K562 (cell line): ENCODE results near the gene GRM2. TPM values are rescaled to one million over a fixed set of nuclear protein-coding genes. Genes with fewer than 3 reads are reported as not detected.
"Not testable (repeated sequence)": the region's sequence is repeated elsewhere in the genome, so short reads cannot be mapped to it uniquely, and the experiment has no call there.

Experiments used
- ATAC-seq: fragments of 200-7000 bp; cut with Tn5 transposase; 3 replicates; pipeline ENCODE4 v1.9.1; 2020; ENCODE audit warnings: moderate library complexity
- BruUV-seq: library from RNA; stranded (reverse); fragments of 400-500 nt; replicated peaks from 2 replicates; lab custom pipeline; 2021; lab: Mats Ljungman, UMichigan
- CTCF ChIA-PET: fragments of 300-600 bp; formaldehyde crosslinking; extraction: SDS; loops from one replicate; lab custom pipeline; 2021; ENCODE audit warnings: low intra/inter-chr PET ratio; lab: Yijun Ruan, JAX
- POLR2A ChIA-PET: fragments of 300-600, 350-650 bp; sonication (Branson Sonifier 250); formaldehyde crosslinking; extraction: SDS; loops from one replicate; lab custom pipeline; 2021; ENCODE audit warnings: antibody characterized with exemption, inconsistent platforms; lab: Yijun Ruan, JAX
- DNase-seq, 4 experiments: peaks; one replicate each; pipeline versions ENCODE4 v3.0.0 to v3.0.0-alpha.2; 2011 to 2018; ENCODE audit warnings: low spot score in 3 of 4, mixed read lengths in 3 of 4; ENCODE audit errors: extremely low read depth in 1 of 4
- FAIRE-seq: peaks from 2 replicates; lab custom pipeline; 2011; peaks lifted over from hg19 to GRCh38; lab: Jason Lieb, UNC
- H2AFZ ChIP-seq: 2 replicates; pipeline ENCODE4 v1.6.0; 2011; ENCODE audit warnings: low read depth, low read length, control low read depth, inconsistent platforms
- H3K27ac ChIP-seq: fragments of 200-600 bp; 3 replicates; pipeline ENCODE4 v1.8.0; 2011; ENCODE audit warnings: low read depth, mild to moderate bottlenecking, control low read depth, inconsistent platforms, low read length, moderate library complexity, mixed read lengths; ENCODE audit errors: extremely low read depth
- H3K27me3 ChIP-seq, 2 experiments: fragments of 300-600 bp in 1 of 2; 2 replicates in 1 of 2; 3 replicates in 1 of 2; pipeline versions ENCODE4 v1.6.0 to v1.8.0; 2011; ENCODE audit warnings: inconsistent platforms in 2 of 2, low read length in 2 of 2, mild to moderate bottlenecking in 1 of 2, mixed read lengths in 1 of 2, moderate library complexity in 1 of 2; ENCODE audit not compliant: control insufficient read depth in 2 of 2, insufficient read depth in 2 of 2
- H3K36me3 ChIP-seq: fragments of 300-600 bp; 3 replicates; pipeline ENCODE4 v1.8.0; 2011; ENCODE audit warnings: mild to moderate bottlenecking, low read length, inconsistent platforms; ENCODE audit not compliant: control insufficient read depth, insufficient read depth
- H3K4me1 ChIP-seq, 2 experiments: fragments of 200-600 bp in 1 of 2; replicated peaks in 1 of 2; 2 replicates in 1 of 2; 3 replicates in 1 of 2; pipeline versions ENCODE4 v1.5.1 to v1.8.0; 2011; ENCODE audit warnings: inconsistent platforms in 2 of 2, low read length in 2 of 2, mild to moderate bottlenecking in 1 of 2, mixed read lengths in 1 of 2, moderate library complexity in 1 of 2; ENCODE audit not compliant: control insufficient read depth in 2 of 2, insufficient read depth in 2 of 2
- H3K4me2 ChIP-seq: 2 replicates; pipeline ENCODE4 v1.6.1; 2011; ENCODE audit warnings: low read length, control low read depth, inconsistent platforms, mixed read lengths; ENCODE audit not compliant: insufficient read depth
- H3K4me3 ChIP-seq: fragments of 200-600 bp; sonication (generic), shearing (Covaris generic); 2 replicates; pipeline ENCODE4 v1.5.1; 2016; ENCODE audit warnings: control low read depth, inconsistent platforms
- H3K79me2 ChIP-seq: fragments of 200-600 bp; 3 replicates; pipeline ENCODE4 v1.8.0; 2011; ENCODE audit warnings: low read length, inconsistent platforms; ENCODE audit not compliant: control insufficient read depth, insufficient read depth
- H3K9ac ChIP-seq, 2 experiments: 2 replicates each; pipeline versions ENCODE4 v1.6.0 to v1.6.1; 2011; ENCODE audit warnings: low read depth in 2 of 2, low read length in 2 of 2, control low read depth in 1 of 2, inconsistent platforms in 1 of 2, mild to moderate bottlenecking in 1 of 2, mixed read lengths in 1 of 2; ENCODE audit not compliant: insufficient read depth in 1 of 2
- H3K9me1 ChIP-seq: one replicate; pipeline ENCODE4 v1.6.0; 2011; ENCODE audit warnings: inconsistent platforms, mild to moderate bottlenecking, low read length, moderate library complexity; ENCODE audit not compliant: control insufficient read depth, insufficient read depth
- H3K9me3 ChIP-seq: replicated peaks from 2 replicates; pipeline ENCODE4 v1.5.1; 2011; ENCODE audit warnings: low read depth, low read length, inconsistent platforms; ENCODE audit not compliant: control insufficient read depth, insufficient read depth
- H4K20me1 ChIP-seq: replicated peaks from 2 replicates; pipeline ENCODE4 v1.6.1; 2011; ENCODE audit warnings: low read length, inconsistent platforms, mixed read lengths; ENCODE audit not compliant: control insufficient read depth, insufficient read depth
- ASH1L ChIP-seq: fragments of 450-650 bp; IDR thresholded peaks from 2 replicates; pipeline ENCODE4 v1.6.1; 2018; ENCODE audit warnings: borderline replicate concordance, mild to moderate bottlenecking, low read depth; ENCODE audit not compliant: partially characterized antibody
- ATF3 ChIP-seq, 2 experiments: fragments of 450-650 bp in 1 of 2; sonication (generic) in 1 of 2; formaldehyde crosslinking in 1 of 2; IDR thresholded peaks in 1 of 2; conservative IDR thresholded peaks in 1 of 2; 2 replicates each; pipeline versions ENCODE4 v1.6.1 to v1.8.1; 2016 to 2023; ENCODE audit warnings: mild to moderate bottlenecking in 2 of 2, moderate library complexity in 2 of 2, inconsistent platforms in 1 of 2, missing genetic modification reagents in 1 of 2
- ATF4 ChIP-seq: fragments of 450-650 bp; formaldehyde crosslinking; IDR thresholded peaks from 2 replicates; pipeline ENCODE4 v1.4.0; 2022; ENCODE audit warnings: mild to moderate bottlenecking, moderate library complexity
- ATF7 ChIP-seq: fragments of 450-650 bp; IDR thresholded peaks from 2 replicates; pipeline ENCODE4 v1.7.1; 2014; ENCODE audit warnings: mild to moderate bottlenecking, moderate library complexity
- CEBPG ChIP-seq, 3 experiments: fragments of 200-800 bp in 1 of 3; sonication (Bioruptor generic) in 1 of 3; sonication (generic) in 1 of 3; formaldehyde crosslinking in 1 of 3; IDR thresholded peaks in 2 of 3; conservative IDR thresholded peaks in 1 of 3; 2 replicates each; pipeline versions ENCODE4 v1.6.1 to v1.8.0; 2016 to 2022; ENCODE audit warnings: missing compliant biosample characterization in 2 of 3, missing genetic modification characterization in 2 of 3, mild to moderate bottlenecking in 1 of 3, missing genetic modification reagents in 1 of 3
- EP400 ChIP-seq: fragments of 450-650 bp; IDR thresholded peaks from 2 replicates; pipeline ENCODE4 v1.6.1; 2017; ENCODE audit warnings: antibody characterized with exemption, mild to moderate bottlenecking, moderate library complexity
- FOS ChIP-seq: IDR thresholded peaks from 3 replicates; pipeline ENCODE4 v1.6.1; 2011; ENCODE audit not compliant: insufficient read length; ENCODE audit errors: extremely low read depth
- GABPB1 ChIP-seq: sonication (generic); formaldehyde crosslinking; IDR thresholded peaks from 2 replicates; pipeline ENCODE4 v1.8.0; 2022; ENCODE audit warnings: mild to moderate bottlenecking, missing genetic modification reagents
- NFYB ChIP-seq: IDR thresholded peaks from 2 replicates; pipeline ENCODE4 v1.6.1; 2011; ENCODE audit warnings: mild to moderate bottlenecking, moderate library complexity; ENCODE audit not compliant: insufficient read length; ENCODE audit errors: extremely low read depth
- SRF ChIP-seq, 2 experiments: fragments of 250-450, 450-650 bp in 1 of 2; sonication (Bioruptor Pico) in 1 of 2; sonication (generic) in 1 of 2; formaldehyde crosslinking; IDR thresholded peaks; 2 replicates each; pipeline versions ENCODE4 v1.5.0 to v1.5.1; 2020 to 2022; ENCODE audit warnings: mild to moderate bottlenecking in 1 of 2, missing genetic modification reagents in 1 of 2
- TOE1 ChIP-seq, 2 experiments: fragments of 450-650 bp in 1 of 2; sonication (generic) in 1 of 2; formaldehyde crosslinking in 1 of 2; IDR thresholded peaks; 2 replicates each; pipeline versions ENCODE4 v1.7.1 to v1.8.0; 2016 to 2022; ENCODE audit warnings: borderline replicate concordance in 2 of 2, mild to moderate bottlenecking in 2 of 2, antibody characterized with exemption in 1 of 2, inconsistent platforms in 1 of 2, low read depth in 1 of 2, missing genetic modification reagents in 1 of 2, moderate library complexity in 1 of 2
- WGBS: fragments of 100-300 bp; shearing (Covaris generic); methylation state at CpG from one replicate; pipeline ENCODE4 v1.1.6; 2016; ENCODE audit warnings: low coverage, mixed read lengths; ENCODE audit not compliant: insufficient coverage; ENCODE audit errors: missing lambda C conversion rate; 5-methylcytosine and 5-hydroxymethylcytosine counted together
- in situ Hi-C: fragments of 300-500 bp; cut with MboI; formaldehyde crosslinking; loops from 4 replicates; pipeline ENCODE4 v1.15.0; 2018; ENCODE audit warnings: inconsistent platforms, mixed read lengths
- intact Hi-C: fragments of 100-400 bp; cut with micrococcal nuclease; formaldehyde crosslinking; loops from 2 replicates; pipeline ENCODE4 v1.14.2; 2022
- polyA plus RNA-seq, 8 experiments: library from polyadenylated mRNA; depleted of rRNA in 4 of 8; stranded (reverse) in 5 of 8; unstranded in 3 of 8; fragments of >200 nt; fragmentation: Nextera tagmentation in 2 of 8; fragmentation: Illumina TruSeq in 1 of 8; extraction: Ambion mirVana in 2 of 8; extraction: Trizol in 1 of 8; gene quantifications; 2 replicates each; pipeline versions ENCODE4 v1.2.1 to v1.2.3, GENCODE V29; 2011 to 2014; ENCODE audit warnings: inconsistent platforms in 1 of 8, missing spikeins in 1 of 8
- total RNA-seq, 7 experiments: library from RNA; depleted of rRNA in 6 of 7; stranded (reverse); fragments of >200 nt in 6 of 7; fragmentation: Illumina TruSeq in 2 of 7; extraction: Trizol in 2 of 7; gene quantifications; 2 replicates each; pipeline versions ENCODE4 v1.2.1 to v1.2.3, GENCODE V29; 2011 to 2021; ENCODE audit warnings: low replicate concordance in 1 of 7

Gene GRM2
- total and polyA plus RNA-seq, 9 of the 15 experiments (the other 6 are each of a cell fraction or from before 2014, with no cell fraction given) = not detected

- H3K79me2 ChIP-seq, H3K9me1 ChIP-seq, DNase-seq, H3K9ac ChIP-seq, BruUV-seq, H3K27me3 ChIP-seq, CTCF ChIA-PET, H3K36me3 ChIP-seq, H3K4me1 ChIP-seq, intact Hi-C loops, POLR2A ChIA-PET, FAIRE-seq, in situ Hi-C loops, H3K9me3 ChIP-seq, H4K20me1 ChIP-seq, H3K27ac ChIP-seq: not testable (repeated sequence)
- Histone ChIP-seq H3K4me3 (peak overlapping the region; percentile 26; the same call in 1 of the 2 replicates), H2AFZ (peak overlapping the region; percentile 62; the same call in 1 of the 2 replicates), H3K4me2 (peak overlapping the region; percentile 55; the same call in 1 of the 2 replicates)
- WGBS = 11% methylated on average over 3 of the region's 3 CpGs
- peak; percentile 66 for ATAC-seq
- peak; percentile 41 for TF ChIP-seq NFYB
- TF ChIP-seq ASH1L = peak; percentile 24
- peak in 1 of 2 experiments; percentile 59; a peak in 1 of 4 replicates for TF ChIP-seq SRF (CRISPR knock-in tag; IDR thresholded peaks at IDR 0.05)
- peak; percentile 36 for TF ChIP-seq FOS
Measured at GRCh38 chr3:51742320-51742719, 35.5 kb downstream of the GRM2 start.

DNA sequence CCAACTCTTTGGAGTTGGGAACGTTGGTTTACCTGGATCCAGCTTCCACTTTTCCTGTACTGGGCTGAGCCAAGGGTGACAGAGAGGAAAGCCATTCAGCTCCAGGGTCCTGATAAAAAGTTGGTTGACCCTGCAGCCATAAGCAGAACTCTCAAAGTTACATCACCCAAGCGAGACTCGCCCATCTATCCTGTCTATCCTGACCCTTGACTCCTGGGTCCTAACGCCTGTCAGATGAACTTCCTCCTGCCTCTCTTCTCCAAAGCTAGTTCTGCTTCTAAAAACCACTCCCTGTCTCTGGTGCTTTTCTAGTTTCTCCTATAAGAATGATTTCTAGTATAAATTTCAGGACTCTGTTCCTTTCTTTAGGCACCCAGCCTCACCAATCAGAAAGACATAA, 36.1 kb downstream of the GRM2 start:
- H3K9me3 ChIP-seq; in situ Hi-C loops; intact Hi-C loops; H3K36me3 ChIP-seq; H3K4me1 ChIP-seq; H3K27ac ChIP-seq; POLR2A ChIA-PET; H3K79me2 ChIP-seq; H3K9me1 ChIP-seq; H4K20me1 ChIP-seq; CTCF ChIA-PET; H3K27me3 ChIP-seq; BruUV-seq; TF ChIP-seq TOE1 (CRISPR knock-in tag; IDR thresholded peaks at IDR 0.05; ENCODE audit: borderline replicate concordance, low read depth); CEBPG (CRISPR knock-in tag; IDR thresholded peaks at IDR 0.05); ATF3 (CRISPR knock-in tag; conservative IDR thresholded peaks at IDR 0.05): not testable (repeated sequence)
- Histone ChIP-seq H3K9ac (0 out of 4 replicates have a peak overlapping the region, but pooled peaks of 1 of the 2 experiments have one; percentile 25), H3K4me3 (peak overlapping the region; percentile 26; the same call in 1 of the 2 replicates), H2AFZ (peak overlapping the region; percentile 62), H3K4me2 (peak overlapping the region; percentile 55)
- peak; percentile 64; the same call in 2 of the 3 replicates for ATAC-seq
- WGBS = 0% methylated on average over 4 of the region's 4 CpGs
- peak; percentile 48 for FAIRE-seq
- DNase-seq = peak in 1 of 4 experiments; percentile 12
- peak; percentile 60; the same call in 1 of the 2 replicates for TF ChIP-seq TOE1 (IDR thresholded peaks at IDR 0.05; ENCODE audit: borderline replicate concordance)
- TF ChIP-seq ATF7 = peak; percentile 28; the same call in 1 of the 2 replicates
- TF ChIP-seq CEBPG (tag; conservative IDR thresholded peaks at IDR 0.05 in 1 of 2, IDR thresholded peaks at IDR 0.05 in 1 of 2) = peak in 1 of 2 experiments; percentile 73; a peak in 2 of 4 replicates
- peak; percentile 67; the same call in 1 of the 2 replicates for TF ChIP-seq ATF4
- peak; percentile 33; the same call in 1 of the 2 replicates for TF ChIP-seq GABPB1
- peak; percentile 28; the same call in 1 of the 2 replicates for TF ChIP-seq EP400
- peak; percentile 69; the same call in 1 of the 2 replicates for TF ChIP-seq ATF3 (IDR thresholded peaks at IDR 0.05)
